Left ventricle myocardium superior (tissue), 1 donor: ENCODE data around the gene DCLRE1C. TPM values are rescaled to one million over a fixed set of nuclear protein-coding genes. Genes with fewer than 3 reads are reported as not detected.
"Not testable (repeated sequence)": the region's sequence is repeated elsewhere in the genome, so short reads cannot be mapped to it uniquely, and the experiment has no call there.

Experiments used
- ATAC-seq: fragments of 200-7000 bp; cut with Tn5 transposase; one replicate; pipeline ENCODE4 v1.9.1; 2020; ENCODE audit warnings: mild to moderate bottlenecking, moderate library complexity
- DNase-seq: peaks from one replicate; pipeline ENCODE4 v3.0.0-alpha.2; 2020
- intact Hi-C: fragments of 100-400 bp; cut with micrococcal nuclease; formaldehyde crosslinking; loops from one replicate; pipeline ENCODE4 v1.11.0; 2022
- total RNA-seq: library from RNA; stranded (reverse); fragmentation: NEBNext Ultra II Directional; extraction: Animal tissue kit (Norgen Biotek cat#: 25700); gene quantifications from one replicate; pipeline ENCODE4 v1.2.1, GENCODE V29; 2021
- donor health status: DM: no; HTN: yes; CAD: no; lungs with severe emphysema.

DCLRE1C gene
- total RNA-seq, 1 donor from 2014 or later: 2.7 TPM

DNA sequence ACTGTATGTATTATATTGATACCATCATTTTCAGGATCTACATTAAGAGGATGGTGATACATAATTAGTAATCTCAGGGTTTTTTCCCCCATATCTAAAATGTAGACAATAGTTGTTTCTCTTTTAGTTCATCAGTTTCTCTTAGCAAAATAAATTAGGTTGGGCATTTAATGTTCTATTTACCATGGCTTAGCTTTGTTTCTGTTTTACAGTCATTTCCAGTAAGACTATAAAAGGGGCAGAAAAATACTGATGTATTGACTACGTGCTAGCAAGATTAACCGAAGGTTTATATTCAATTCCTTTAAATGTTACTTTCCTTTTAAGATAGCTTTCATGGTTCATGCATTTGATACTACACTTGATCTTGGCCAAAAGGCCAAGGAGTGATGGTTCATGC is 49.0 kb downstream of the DCLRE1C start:
- intact Hi-C loops: no loop called here
- ATAC-seq: no peak
- DNase-seq: no peak

DNA sequence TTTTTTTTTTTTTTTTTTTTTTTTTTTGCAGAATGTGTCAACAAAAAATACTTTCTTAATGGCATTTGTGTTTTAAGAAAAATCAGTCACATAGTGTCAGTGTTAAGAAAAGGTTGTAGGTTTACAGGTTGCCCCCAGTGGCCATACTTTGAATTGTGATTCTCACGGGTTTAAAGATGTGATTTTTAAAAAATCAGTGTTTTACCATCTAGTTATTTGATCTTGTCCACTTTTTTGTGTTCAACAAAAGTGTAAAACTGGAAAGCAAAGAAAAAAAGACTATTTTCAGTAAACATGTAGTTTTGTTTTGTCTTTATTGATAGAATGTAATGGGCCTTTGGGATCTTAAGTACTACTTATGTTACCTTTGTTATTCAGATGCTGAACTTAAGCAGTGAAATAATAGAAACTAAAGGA is 49.6 kb downstream of the DCLRE1C start:
- DNase-seq (no peak), ATAC-seq (no peak)
- intact Hi-C loops: no loop called here

DNA sequence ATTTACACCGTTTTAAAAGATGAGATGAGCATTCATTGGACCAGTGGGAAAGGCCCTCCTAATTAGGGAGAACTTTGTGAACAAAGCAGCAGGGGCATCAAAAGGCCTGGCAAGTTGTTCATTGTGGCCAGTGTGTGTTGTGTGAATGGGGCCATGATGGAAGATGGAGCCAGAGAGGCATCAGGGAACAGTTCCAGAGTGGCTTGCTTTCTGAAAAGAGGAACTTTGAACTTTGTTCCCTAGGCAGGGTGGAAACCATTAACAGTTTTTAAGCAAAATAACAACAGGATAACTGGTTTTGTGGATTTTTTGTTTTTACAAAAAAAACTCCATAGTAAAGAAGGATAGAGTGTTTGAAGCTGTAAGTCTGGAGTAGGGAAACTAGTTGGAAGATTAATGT is 62.7 kb downstream of the DCLRE1C start:
- intact Hi-C loops: no loop called here
- DNase-seq: no peak
- no peak for ATAC-seq

DNA sequence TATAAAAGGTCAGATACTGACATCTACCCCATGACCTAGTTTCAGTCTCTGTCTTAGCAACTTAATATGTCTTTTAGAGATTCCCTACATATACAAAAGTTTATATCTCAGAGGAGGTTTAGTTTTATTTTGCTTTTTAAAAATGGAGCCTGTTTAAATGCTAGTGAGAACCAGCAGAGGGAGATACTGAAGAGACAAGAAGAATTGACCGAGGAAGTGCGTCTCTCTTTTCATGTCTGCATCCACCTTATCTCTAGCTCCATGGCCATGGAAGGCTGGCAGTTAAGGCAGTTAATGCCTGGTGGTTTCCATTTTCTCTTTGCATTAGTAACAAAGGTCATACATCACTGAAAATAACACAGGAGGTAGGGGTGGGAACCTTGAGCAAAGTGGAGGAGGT is 64.6 kb downstream of the DCLRE1C start:
- ATAC-seq: no peak
- no peak for DNase-seq
- intact Hi-C loops: no loop called here

DNA sequence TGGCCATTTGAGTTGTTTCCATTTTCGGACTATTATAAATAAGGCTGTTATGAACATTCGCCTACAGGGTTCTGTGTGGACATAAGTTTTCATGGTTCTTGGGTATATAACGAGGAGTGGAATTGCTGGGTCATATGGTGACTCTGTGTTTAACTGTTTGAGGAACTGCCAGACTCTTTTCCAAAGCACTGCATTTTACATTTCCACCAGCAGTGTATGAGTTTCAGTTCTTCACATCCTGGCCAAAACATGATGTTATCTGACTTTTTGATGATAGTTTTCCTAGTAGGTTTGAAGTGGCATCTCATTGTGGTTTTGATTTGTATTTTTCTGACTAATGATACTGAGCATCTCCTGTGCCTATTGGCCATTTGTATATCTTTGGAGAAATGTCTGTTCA is 69.8 kb downstream of the DCLRE1C start:
- no peak for DNase-seq
- ATAC-seq: no peak
- intact Hi-C loops: no loop called here

DNA sequence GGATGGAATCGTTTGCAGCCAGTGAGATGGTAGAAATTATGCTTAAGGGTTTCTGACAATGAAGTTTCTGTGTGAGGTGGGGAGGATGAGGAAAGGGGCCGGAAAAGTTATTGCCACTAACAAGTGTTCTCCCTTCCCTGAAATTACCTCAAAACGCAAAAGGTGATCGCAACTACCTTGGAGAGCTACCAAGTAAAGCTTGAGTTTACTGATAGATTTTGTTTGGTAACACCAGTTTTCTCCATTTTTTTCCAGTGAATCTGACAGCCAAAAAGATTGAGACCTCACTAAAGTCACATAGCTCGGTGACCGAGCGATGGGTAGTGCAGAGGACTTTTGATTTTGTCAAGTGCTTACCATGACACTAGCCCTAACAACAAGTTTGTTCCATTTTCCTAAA is 73.7 kb downstream of the DCLRE1C start:
- DNase-seq (no peak), ATAC-seq (no peak)
- intact Hi-C loops: no loop called here

DNA sequence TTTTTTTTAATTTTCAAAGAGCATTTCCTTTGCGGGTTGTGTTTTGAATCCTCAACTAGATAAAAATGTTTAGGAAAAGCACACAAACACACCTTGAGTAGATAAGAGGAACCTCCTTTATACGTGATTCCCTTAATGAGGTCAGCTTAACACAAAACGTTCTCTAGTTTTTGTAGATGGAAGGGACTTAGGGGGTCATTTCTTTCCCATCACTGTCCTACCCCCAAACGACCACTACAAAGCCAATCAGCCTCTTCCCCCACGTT is 74.0 kb downstream of the DCLRE1C start:
- ATAC-seq (no peak), DNase-seq (no peak)
- intact Hi-C loops: no loop called here

DNA sequence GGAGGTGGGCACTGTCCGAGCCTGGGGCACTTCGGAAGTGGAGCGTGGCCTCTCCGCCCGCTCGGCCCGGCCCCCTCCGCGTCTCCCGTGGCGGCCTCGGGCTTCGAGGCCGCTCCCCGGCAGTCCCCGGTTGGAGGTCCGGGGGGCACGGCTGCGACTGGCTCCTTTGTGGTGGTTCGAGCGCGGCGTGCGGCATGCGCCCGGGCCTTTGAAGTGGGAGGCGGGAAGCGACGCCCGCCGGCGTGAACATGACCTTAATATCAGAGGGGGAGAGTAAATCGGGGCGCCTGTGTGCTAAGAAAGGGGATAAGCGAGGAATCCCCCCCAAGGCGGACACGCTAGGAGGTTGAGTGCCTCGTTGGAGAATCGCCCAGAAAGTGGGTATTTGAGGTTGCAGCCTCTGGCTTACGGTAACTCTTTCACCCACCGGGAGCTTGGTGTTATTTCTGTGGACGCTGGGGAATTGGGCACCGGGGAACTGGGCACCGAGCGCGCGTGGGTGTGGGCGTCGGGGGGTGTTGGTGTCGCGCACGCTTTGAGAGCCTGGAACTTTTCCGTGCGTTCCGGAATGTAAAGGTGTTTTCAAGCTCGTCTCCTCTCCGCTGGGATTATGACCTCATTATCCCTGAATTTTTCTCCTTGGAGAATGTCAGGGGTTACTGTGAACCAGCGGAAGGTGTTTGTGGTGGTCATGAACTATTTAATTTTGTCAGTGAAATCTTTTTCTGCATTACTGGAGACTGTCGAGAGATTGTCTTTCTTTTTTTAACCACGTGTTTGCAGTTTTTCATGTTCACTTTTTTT is 74.6 kb downstream of the DCLRE1C start:
- intact Hi-C loops: no loop called here
- peak; percentile 34 for DNase-seq
- ATAC-seq: no peak

DNA sequence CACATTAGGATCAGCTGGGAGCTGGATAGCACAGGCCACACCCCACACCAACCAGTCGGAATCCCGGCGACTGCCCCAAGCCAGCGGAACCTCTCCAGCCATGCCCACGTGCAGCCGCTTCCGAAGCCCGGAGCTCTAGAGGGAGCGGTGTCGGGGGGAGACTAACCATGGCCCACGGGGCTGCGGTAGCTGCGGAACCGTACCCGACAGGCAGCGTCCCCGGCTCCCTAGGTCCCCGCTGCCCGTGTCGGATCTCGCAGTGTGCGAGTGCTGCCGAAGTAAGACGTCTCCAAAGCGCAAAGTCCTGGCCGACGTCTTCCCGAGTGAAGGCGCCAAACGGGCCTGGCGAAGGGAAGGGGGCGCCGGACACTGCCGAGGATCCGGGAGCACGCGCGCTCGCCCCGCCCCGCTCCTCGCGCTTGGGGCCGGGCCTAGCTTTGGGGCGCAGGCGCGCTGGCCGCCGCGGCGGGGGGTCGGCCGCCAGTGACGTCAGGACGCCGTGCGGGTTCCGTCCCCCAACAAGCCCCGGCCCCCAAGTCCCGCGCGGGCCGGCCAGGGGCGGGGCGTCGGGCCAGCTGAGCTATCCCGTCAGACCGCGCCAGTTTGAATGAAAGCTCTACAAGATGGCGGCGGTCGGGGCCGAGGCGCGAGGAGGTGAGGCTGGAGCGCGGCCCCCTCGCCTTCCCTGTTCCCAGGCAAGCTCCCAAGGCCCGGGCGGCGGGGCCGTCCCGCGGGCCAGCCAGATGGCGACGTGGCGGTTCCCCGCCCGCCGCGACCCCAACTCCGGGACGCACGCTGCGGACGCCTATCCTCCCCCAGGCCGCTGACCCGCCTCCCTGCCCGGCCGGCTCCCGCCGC is 75.4 kb downstream of the DCLRE1C start, which contains the start of gene SUV39H2:
TSS of gene SUV39H2 (plus strand) at position 601 of the 858 bp plus-strand sequence. CDS start at position 624, 23 bp downstream.
- DNase-seq (peak; percentile 98), ATAC-seq (peak; percentile 98)
- intact Hi-C loops: no loop called here

DNA sequence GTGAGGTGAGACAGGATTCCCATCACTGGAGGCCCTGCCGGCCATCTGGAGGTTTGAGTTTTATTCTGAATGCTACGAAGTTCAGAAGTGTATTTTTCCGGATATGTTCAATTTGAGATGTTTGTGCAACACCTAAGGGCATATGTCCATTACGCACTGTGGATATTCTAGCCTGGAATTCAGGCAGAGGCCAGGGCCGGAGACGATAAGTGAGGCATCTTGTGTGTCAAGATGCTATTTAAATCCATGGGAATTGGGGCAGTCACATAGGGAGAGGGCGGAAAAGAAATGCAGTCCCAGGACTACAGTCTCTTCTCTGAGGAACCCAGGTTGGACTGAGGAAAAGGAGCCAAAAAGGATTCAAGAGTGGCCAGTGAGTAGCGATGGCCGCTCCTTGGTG is 77.1 kb downstream of the DCLRE1C start:
- peak; percentile 47 for DNase-seq
- ATAC-seq: peak; percentile 10
- intact Hi-C loops: no loop called here

DNA sequence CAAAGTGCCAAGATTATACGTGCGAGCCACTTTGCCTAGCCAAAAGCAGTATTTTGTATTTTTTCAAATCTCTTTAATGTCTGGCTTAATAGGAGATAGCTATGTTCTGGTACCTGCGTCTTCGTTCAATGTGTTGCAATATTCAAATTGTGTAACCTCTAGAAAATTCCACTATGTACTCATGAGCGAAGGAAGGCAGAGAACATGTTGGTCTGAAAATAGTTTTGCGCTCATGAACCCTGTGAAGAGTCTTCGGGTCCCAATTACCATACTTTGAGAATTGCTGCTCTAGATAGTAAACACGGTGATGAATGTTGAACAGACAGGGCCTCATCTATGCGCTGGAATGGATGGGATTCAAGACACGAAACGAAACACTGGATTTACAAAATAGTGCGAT is 78.0 kb downstream of the DCLRE1C start:
- ATAC-seq (no peak), DNase-seq (no peak)
- intact Hi-C loops: no loop called here

DNA sequence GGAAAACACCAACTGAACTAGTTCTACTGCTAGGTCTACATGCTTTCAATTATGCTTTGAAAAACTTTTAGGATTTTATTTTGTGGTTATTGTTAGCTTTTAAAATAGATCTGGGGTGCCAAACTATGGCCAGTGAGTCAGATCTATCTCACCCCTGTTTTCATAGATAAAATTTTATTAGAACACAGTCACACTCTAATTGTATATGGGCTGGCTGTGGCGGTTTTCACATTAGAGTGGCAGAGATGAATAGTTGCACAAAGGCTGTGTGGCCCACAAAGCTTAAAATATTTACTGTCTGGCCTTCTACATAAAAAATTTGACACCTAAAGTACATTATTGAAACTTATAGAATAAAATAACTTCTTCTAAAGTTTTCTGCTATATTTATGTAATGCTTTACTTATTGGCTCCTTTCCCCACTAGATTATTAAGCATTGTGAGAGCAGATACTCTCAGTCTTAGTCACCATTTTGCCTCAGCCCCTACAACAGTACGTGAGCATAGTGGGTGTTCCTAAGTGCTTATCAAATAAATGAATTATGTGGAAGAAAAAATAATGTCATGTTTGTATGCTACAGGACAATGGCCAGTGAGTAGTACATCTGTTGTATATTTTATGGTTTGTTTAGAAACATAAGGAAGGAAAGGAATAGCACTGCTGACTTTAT is 80.7 kb downstream of the DCLRE1C start:
- DNase-seq (no peak), ATAC-seq (no peak)
- intact Hi-C loops: no loop called here

DNA sequence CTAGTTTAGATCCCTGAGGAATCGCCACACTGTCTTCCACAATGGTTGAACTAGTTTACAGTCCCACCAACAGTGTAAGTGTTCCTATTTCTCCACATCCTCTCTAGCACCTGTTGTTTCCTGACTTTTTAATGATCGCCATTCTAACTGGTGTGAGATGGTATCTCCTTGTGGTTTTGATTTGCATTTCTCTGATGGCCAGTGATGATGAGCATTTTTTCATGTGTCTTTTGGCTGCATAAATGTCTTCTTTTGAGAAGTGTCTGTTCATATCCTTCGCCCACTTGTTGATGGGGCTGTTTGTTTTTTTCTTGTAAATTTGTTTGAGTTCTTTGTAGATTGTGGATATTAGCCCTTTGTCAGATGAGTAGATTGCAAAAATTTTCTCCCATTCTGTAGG is 89.0 kb downstream of the DCLRE1C start:
- intact Hi-C loops, DNase-seq, ATAC-seq: not testable (repeated sequence)

DNA sequence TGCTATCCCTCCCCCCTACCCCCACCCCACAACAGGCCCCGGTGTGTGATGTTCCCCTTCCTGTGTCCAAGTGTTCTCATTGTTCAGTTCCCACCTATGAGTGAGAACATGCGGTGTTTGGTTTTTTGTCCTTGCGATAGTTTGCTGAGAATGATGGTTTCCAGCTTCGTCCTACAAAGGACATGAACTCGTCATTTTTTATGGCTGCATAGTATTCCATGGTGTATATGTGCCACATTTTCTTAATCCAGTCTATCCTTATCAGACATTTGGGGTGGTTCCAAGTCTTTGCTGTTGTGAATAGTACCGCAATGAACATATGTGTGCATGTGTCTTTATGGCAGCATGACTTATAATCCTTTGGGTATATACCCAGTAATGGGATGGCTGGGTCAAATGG is 89.4 kb downstream of the DCLRE1C start:
- ATAC-seq, intact Hi-C loops, DNase-seq: not testable (repeated sequence)

DNA sequence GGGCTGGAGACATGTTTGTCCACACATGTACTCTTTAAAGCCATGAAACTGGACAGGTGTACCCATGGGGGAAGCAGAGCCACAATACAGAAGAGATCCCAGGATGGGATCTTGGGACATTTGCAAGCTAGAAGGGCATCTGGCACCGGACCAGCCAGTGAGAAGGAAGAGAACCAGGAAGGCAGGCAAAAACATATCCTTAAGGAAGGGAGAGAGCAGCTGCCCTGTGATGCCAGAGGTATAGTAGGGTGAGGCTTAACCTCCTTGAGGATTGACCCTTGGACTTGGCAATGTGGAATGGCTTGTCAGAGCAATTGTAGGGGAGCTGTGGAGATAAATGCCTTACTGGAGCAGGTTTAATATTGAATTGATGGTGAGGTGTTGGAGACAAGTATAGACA is 93.1 kb downstream of the DCLRE1C start:
- DNase-seq (no peak), ATAC-seq (no peak)
- intact Hi-C loops: no loop called here

DNA sequence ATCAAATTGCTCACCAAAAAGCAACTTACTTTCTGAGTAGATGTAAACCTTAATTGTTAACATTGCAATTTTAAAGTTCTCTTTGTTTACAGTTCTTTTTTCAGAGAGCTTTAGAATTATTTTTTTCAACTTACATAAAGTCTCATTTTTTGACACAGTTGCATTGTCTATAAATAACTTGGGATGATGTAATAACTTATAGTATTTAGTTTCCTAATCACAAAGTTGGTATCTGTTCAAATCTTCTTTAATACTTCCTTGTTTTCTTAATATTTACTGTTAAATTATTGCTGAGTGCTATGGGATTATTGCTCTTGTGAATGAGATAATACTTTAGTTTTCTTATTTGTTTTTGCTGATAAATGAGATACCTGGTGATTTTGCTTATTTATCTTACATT is 94.1 kb downstream of the DCLRE1C start:
- DNase-seq (no peak), ATAC-seq (no peak)
- intact Hi-C loops: no loop called here

DNA sequence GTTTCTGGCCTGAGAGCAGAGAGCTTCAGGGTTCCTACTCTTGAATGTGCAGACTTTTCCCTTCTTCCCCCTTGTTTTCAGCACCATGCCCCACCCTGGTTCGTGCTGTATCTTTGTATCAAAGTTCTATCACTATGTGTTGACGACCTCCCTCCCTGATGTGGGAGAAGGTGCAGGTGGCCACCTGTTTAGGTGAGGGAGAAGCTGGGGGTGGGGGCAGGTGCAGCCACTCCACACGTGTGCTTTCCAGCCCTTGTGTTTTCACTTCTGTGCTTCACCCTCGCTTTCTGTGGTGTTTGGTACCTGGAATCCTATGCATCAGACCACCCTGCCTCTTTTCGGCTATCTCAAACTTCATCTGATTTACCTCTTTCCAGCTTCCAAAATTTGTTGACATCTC is 94.9 kb downstream of the DCLRE1C start:
- DNase-seq: no peak
- ATAC-seq: no peak
- intact Hi-C loops: no loop called here

DNA sequence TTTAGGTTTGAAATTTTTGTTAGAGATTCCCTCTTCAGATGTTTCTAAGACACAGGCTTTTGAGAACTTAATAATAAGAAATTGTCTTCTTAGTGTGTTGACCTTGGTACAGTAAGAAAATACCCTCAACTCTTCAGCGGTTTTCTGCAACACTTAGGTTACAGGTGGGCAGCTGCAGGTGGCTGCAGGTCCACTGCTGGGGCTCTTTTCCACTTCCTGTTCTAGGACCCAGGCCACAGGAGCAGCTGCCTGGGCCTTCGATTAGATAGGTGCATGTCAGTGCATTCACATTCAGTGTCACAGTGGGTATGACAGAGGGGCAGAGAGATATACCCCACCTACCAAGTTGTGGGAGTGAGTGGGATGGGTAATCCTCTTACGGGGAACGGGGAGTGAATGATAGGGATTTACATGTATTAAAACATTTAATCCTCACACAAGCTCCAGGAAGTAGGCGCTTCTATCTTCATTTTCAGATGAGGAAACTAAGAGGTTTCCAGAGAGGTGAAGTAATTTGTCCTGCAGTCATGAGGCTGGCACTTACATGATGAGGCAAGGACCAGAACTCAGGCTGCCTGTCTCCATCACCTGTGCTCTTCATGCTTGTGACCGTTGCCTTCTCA is 95.4 kb downstream of the DCLRE1C start:
- intact Hi-C loops: no loop called here
- ATAC-seq (no peak), DNase-seq (no peak)

DNA sequence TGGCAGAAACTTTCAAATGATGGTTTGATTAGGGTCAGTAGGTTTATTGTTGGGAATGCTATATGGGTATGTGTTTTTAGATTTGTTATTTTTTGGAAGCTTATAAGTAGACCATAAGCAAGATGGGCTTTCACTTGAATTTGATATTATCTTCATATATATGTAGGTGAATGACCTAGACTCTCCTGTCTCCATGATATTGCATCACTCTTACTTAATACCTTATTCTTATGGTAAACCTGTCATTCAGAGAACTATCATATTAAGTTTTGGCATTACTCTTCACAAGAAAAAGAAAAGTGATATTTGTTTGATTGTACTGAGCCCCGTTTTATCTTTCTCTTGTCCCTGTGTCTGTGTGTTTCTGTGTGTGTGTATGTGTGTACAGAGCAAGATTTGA is 98.4 kb downstream of the DCLRE1C start:
- DNase-seq (no peak), ATAC-seq (no peak)
- intact Hi-C loops: no loop called here

DNA sequence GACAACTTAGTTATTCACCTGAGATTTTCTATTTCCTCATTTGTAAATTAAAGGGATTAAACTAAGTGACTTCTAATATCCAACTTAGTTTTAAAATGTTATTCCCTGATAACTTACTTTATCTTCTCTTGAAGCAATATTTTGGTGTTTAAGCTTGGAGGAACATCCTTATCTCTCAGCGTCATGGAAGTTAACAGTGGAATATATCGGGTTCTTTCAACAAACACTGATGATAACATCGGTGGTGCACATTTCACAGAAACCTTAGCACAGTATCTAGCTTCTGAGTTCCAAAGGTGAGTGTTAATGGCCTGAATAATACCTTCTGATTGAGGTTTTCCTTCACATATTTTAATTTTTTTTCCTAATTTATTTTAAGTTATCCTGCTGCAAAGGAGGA is 101.7 kb downstream of the DCLRE1C start:
- ATAC-seq: no peak
- intact Hi-C loops: no loop called here
- no peak for DNase-seq
